ENCODE measurements around the gene CLIP4.

CLIP4 gene

DNA sequence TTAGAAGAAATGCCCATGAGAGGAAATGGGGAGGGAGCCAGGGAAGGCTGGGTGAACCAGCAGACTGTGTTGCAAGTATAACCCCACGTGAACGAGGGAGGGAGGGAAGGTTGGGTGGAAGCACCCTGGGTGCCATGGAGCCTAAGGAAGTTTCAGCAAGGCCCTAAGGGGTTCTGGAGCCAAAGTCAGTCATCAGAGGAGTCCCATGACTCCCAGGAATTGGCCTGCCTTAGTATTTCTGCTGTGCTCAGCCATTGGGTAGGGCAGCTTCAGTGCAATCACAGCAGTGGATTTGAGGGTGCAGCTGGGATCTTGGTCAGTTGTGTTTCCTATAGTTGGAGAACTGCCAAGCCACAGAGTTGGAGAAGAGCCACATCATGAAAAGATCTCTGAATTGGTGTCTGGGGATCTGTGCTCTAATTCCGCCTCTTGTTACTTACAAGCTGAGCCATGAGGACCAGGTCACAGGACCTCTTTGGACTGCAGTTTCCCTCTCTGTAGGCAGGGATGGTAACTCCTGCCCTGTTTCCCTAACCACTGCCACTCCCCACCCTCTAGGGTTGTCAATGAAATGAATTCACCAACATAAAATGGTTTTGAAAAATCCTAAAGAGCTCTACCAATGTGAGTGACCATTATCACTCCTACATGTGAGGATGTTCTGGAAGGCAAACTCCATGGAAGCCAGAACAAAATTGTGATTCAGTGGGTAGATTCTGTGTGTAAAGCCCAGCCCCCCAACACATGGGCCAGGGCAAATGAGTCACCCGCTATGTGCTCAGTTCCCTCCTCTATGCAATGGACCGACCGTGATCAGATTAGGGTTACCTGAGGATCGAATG lies 108.9 kb downstream of the CLIP4 start:
- no peak for DNase-seq

GRCh38 chr2:29224693-29225551 lies 109.7 kb downstream of the CLIP4 start:
- DNase-seq = no peak

DNA sequence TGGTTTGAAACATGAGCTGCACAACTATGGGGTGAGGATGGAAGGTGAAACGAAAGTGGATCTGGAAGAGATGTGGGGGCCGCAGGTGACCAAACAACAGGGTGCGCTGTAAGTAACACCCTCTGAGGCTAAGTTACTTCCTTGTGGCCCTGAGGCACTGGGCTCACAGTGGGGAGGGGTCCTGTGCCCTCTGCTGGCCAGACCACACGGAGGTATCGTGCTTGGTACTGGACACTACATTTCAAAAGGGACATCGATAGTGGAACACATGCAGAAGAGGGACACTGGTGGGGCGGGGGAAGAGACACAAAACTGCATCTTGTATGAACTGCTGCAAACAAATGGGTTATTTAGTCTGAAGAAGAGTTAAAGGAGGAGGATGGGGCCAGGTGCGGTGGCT lies 110.6 kb downstream of the CLIP4 start:
- no peak for DNase-seq

- no peak for DNase-seq
Measured at GRCh38 chr2:29226375-29226774, 111.2 kb downstream of the CLIP4 start.

DNA sequence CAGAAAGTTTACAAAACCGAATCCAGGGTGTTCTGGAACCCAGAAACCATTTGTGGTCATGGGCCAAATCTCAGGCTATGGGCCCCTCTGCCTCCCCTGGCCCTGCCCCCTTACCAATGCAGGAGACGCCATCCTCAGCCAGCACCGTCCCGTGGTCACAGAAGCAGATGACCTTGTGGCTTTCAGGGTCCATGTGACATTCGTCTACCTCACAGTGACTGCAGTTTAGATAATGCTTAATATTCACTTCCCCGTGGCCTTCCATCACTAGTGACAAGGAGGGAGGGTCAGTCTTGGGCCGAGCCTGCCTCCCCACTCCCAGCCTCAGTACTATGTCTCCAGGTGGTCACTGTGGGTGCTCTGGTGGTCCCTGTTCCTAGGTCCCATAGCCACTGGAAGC lies 111.6 kb downstream of the CLIP4 start:
- no peak for DNase-seq

DNA sequence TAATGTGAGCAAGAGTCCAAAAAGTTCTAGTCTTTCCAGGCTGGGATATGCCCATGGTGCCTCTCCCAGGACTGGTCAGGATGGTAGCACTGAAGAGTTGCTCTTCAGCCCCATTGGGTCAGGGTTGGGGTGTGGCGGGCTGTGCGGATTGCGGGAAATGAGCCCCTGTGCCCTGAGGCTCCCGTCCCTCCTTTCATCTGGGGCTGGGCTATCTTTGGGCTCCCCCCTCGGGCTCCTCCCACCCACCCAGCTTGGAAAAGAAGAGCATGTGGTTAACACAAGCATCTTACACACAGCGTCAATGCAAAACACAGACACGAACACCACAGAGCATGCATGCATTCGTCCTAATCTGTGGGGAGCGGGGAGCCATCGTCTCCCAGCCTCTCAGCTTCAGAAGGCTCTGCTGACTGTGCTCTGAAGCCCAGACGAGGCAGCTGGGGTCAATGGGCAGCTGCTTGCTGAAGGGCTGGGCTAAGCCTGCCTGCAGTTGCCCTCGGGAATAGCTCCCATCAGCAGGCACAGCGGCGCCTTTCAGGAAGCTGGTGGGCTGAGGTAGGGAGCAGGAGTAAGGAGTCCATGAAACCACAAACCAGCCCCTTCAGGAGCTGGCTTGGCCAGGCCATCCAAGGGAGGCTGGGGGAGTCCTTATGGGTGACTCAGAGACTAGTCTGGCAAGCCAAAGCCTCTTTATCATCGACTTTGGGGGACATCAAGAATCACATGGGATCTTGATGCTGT lies 112.9 kb downstream of the CLIP4 start:
- no peak for DNase-seq

DNA sequence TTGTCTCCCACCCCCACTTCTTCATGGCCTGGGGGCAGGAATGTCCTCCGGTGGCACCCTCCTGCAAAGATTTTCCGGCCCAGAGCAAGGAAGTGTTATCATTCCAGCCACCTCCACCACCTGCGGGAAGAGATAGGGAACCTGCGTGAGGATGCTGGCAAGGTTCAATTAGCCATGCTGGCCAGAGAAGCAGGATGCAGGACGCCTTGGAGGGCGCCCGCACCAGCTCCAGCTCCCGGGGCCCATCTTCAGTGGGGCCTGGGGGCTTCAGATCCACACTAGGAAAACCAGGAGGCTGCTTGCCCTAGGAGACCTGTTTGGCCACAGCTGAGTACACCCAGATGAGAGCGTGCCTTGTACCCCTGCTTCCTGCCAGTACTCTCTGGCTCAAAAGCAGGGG lies 113.7 kb downstream of the CLIP4 start:
- DNase-seq = no peak

DNA sequence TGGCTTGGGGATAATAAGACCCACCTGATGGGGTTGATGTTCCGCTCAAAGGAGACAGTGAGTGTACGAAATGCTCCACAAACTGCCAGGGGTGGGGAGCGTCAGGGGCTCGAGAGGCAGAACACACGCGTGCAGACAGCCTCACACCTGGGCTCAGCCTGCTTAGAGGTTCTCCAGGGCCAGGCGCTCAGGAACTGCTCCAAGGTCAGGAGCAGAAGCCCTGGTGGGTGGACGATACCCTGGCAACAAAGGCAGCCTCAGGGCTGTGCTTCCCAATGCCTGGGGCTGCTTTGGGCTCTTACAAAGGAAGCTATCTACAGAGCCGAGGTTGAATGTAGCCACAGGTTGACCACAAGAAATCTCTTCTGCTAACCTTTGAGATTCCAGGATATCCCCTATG lies 114.4 kb downstream of the CLIP4 start:
- DNase-seq = no peak

DNA sequence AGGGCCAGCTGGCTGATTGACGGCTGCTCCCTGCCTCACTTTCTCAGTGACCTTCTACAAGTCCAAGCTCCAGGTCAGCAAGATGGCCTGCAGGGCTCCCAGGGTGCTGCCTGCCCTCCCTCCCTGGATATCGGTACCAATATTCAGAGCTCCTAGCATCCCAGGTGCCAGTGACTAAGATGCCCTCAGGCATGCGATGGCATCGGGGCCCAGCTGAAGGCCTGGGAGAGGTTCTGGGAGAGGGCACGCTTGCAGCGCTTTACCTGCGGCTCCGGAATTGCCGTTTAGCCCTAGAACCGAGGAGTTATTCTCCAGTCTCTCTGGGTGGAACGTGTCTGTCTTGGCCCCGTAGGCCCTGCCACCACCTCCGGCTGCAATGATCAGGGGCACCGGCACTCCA lies 116.8 kb downstream of the CLIP4 start:
- DNase-seq = no peak

- DNase-seq = no peak
Measured at GRCh38 chr2:29233428-29233827, 118.2 kb downstream of the CLIP4 start.

- no peak for DNase-seq
Measured at GRCh38 chr2:29235411-29235810, 120.2 kb downstream of the CLIP4 start.

GRCh38 chr2:29236074-29236473 lies 120.9 kb downstream of the CLIP4 start:
- no peak for DNase-seq

DNA sequence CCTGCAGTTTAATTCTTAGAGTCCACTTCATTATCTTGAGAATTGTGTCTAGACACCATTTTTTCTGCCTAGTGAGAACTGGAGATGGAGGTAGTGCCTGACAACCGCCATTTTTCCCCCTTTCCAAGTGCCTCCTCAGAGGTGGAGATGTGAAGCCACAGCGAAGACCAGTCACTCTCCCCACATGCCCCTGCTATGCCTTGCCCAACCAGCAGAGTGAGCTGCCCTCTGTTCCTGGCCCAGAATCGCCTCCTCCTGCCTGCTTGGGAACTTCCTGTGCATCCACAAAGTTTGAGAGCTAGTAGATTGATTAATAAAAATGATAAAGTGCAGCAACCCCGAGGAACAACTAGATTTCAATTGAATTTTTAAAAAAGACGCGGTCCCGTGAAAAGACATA lies 123.3 kb downstream of the CLIP4 start:
- peak in 1 of 2 experiments; percentile 4 for DNase-seq

Measured in SHP77 (cell line).